HEK293 (cell line): ENCODE data around the gene DCDC1.
A peak's percentile ranks its signal among the peaks of the same experiment; 100 is the strongest.

Experiments used
- EGR2 ChIP-seq: fragments of 450-650 bp; formaldehyde crosslinking; IDR thresholded peaks from 2 replicates; pipeline ENCODE4 v1.5.1; 2016; ENCODE audit warnings: low read depth, missing biosample characterization, missing genetic modification characterization
- GFI1B ChIP-seq: fragments of 450-650 bp; formaldehyde crosslinking; IDR thresholded peaks from 2 replicates; pipeline ENCODE4 v1.5.1; 2016; ENCODE audit warnings: missing biosample characterization, missing genetic modification characterization
- MYNN ChIP-seq: fragments of 450-650 bp; formaldehyde crosslinking; IDR thresholded peaks from 2 replicates; pipeline ENCODE4 v1.5.1; 2016; ENCODE audit warnings: missing biosample characterization, missing genetic modification characterization, borderline replicate concordance
- PRDM1 ChIP-seq: fragments of 450-650 bp; formaldehyde crosslinking; IDR thresholded peaks from 2 replicates; pipeline ENCODE4; 2016; ENCODE audit warnings: missing biosample characterization, missing genetic modification characterization
- PRDM10 ChIP-seq: fragments of 450-650 bp; formaldehyde crosslinking; IDR thresholded peaks from 2 replicates; pipeline ENCODE4 v1.5.1; 2016; ENCODE audit warnings: missing biosample characterization, missing genetic modification characterization
- SCRT2 ChIP-seq: fragments of 450-650 bp; formaldehyde crosslinking; IDR thresholded peaks from 2 replicates; pipeline ENCODE4 v1.5.1; 2016; ENCODE audit warnings: missing biosample characterization, missing genetic modification characterization
- SP3 ChIP-seq: fragments of 450-650 bp; formaldehyde crosslinking; IDR thresholded peaks from 2 replicates; pipeline ENCODE4 v1.5.1; 2016; ENCODE audit warnings: missing biosample characterization, missing genetic modification characterization
- YY1 ChIP-seq: fragments of 450-650 bp; formaldehyde crosslinking; IDR thresholded peaks from 2 replicates; pipeline ENCODE4 v1.5.1; 2018; ENCODE audit warnings: missing biosample characterization, missing genetic modification characterization
- ZBTB1 ChIP-seq: fragments of 450-650 bp; formaldehyde crosslinking; IDR thresholded peaks from 2 replicates; pipeline ENCODE4 v1.5.1; 2016; ENCODE audit warnings: missing biosample characterization, missing genetic modification characterization
- ZBTB21 ChIP-seq: fragments of 450-650 bp; formaldehyde crosslinking; IDR thresholded peaks from 2 replicates; pipeline ENCODE4 v1.5.1; 2017; ENCODE audit warnings: missing biosample characterization, missing genetic modification characterization
- ZBTB49 ChIP-seq: fragments of 450-650 bp; formaldehyde crosslinking; IDR thresholded peaks from 2 replicates; pipeline ENCODE4 v1.5.1; 2016; ENCODE audit warnings: missing biosample characterization, missing genetic modification characterization, low read depth
- ZBTB6 ChIP-seq: fragments of 450-650 bp; formaldehyde crosslinking; IDR thresholded peaks from 2 replicates; pipeline ENCODE4 v1.5.1; 2017; ENCODE audit warnings: missing biosample characterization, missing genetic modification characterization
- ZNF112 ChIP-seq: fragments of 450-650 bp; formaldehyde crosslinking; IDR thresholded peaks from 2 replicates; pipeline ENCODE4 v1.5.0; 2017; ENCODE audit warnings: missing biosample characterization, missing genetic modification characterization
- ZNF133 ChIP-seq: fragments of 450-650 bp; formaldehyde crosslinking; IDR thresholded peaks from 2 replicates; pipeline ENCODE4 v1.5.1; 2016; ENCODE audit warnings: missing biosample characterization, missing genetic modification characterization
- ZNF175 ChIP-seq: fragments of 450-650 bp; formaldehyde crosslinking; IDR thresholded peaks from 2 replicates; pipeline ENCODE4 v1.5.1; 2016; ENCODE audit warnings: missing biosample characterization, missing genetic modification characterization
- ZNF223 ChIP-seq: fragments of 450-650 bp; formaldehyde crosslinking; IDR thresholded peaks from 2 replicates; pipeline ENCODE4 v1.5.1; 2016; ENCODE audit warnings: missing biosample characterization, missing genetic modification characterization
- ZNF274 ChIP-seq, 2 experiments: fragments of 200-500 bp in 1 of 2; fragments of 450-650 bp in 1 of 2; sonication (Bioruptor generic) in 1 of 2; formaldehyde crosslinking in 1 of 2; IDR thresholded peaks; 2 replicates each; pipeline versions ENCODE4 v1.5.1 to v1.6.1; 2014 to 2016; ENCODE audit warnings: borderline replicate concordance in 1 of 2, inconsistent platforms in 1 of 2, low read length in 1 of 2, missing biosample characterization in 1 of 2, missing genetic modification characterization in 1 of 2
- ZNF302 ChIP-seq: fragments of 450-650 bp; formaldehyde crosslinking; IDR thresholded peaks from 2 replicates; pipeline ENCODE4 v1.5.1; 2016; ENCODE audit warnings: missing biosample characterization, missing genetic modification characterization, low read depth
- ZNF426 ChIP-seq: fragments of 450-650 bp; formaldehyde crosslinking; IDR thresholded peaks from 2 replicates; pipeline ENCODE4 v1.5.1; 2017; ENCODE audit warnings: missing biosample characterization, missing genetic modification characterization, mild to moderate bottlenecking, inconsistent platforms, moderate library complexity
- ZNF548 ChIP-seq: fragments of 450-650 bp; formaldehyde crosslinking; IDR thresholded peaks from 2 replicates; pipeline ENCODE4 v1.5.1; 2016; ENCODE audit warnings: missing biosample characterization, missing genetic modification characterization
- ZNF626 ChIP-seq: fragments of 450-650 bp; sonication (Bioruptor Pico); formaldehyde crosslinking; IDR thresholded peaks from 2 replicates; pipeline ENCODE4 v1.5.1; 2018; ENCODE audit warnings: missing biosample characterization, missing genetic modification characterization, inconsistent platforms
- ZNF654 ChIP-seq: fragments of 450-650 bp; formaldehyde crosslinking; IDR thresholded peaks from 2 replicates; pipeline ENCODE4 v1.5.1; 2016; ENCODE audit warnings: low read depth, missing biosample characterization, missing genetic modification characterization
- ZNF777 ChIP-seq: fragments of 450-650 bp; formaldehyde crosslinking; IDR thresholded peaks from 2 replicates; pipeline ENCODE4 v1.5.1; 2017; ENCODE audit warnings: missing biosample characterization, missing genetic modification characterization, borderline replicate concordance
- ZNF837 ChIP-seq: fragments of 450-650 bp; formaldehyde crosslinking; IDR thresholded peaks from 2 replicates; pipeline ENCODE4 v1.5.1; 2016; ENCODE audit warnings: missing biosample characterization, missing genetic modification characterization
- ZSCAN30 ChIP-seq: fragments of 450-650 bp; IDR thresholded peaks from 2 replicates; pipeline ENCODE4 v1.5.1; 2018; ENCODE audit warnings: missing biosample characterization, mild to moderate bottlenecking, missing genetic modification characterization, moderate library complexity
- TF ChIP-seq, protein P1 (sequence below): fragments of 450-650 bp; formaldehyde crosslinking; IDR thresholded peaks from 2 replicates; pipeline ENCODE4 v1.5.1; 2016; ENCODE audit warnings: missing biosample characterization, missing genetic modification characterization
- TF ChIP-seq, protein P2 (sequence below): fragments of 450-650 bp; formaldehyde crosslinking; IDR thresholded peaks from 2 replicates; pipeline ENCODE4 v1.5.1; 2016; ENCODE audit warnings: missing biosample characterization, missing genetic modification characterization

DCDC1 gene

GRCh38 chr11:31369348-31370329 is at the start of gene DCDC1, which contains the start of gene DNAJC24 (continued):
- TF ChIP-seq ZSCAN30 (0 out of 2 replicates have a peak, but pooled peaks have one; percentile 35), SCRT2 (tag by site-specific recombination) (no peak), ZNF626 (no peak), ZNF548 (no peak), ZNF302 (no peak), ZBTB21 (tag by site-specific recombination) (no peak), ZNF654 (no peak), ZBTB6 (no peak), ZNF175 (tag by site-specific recombination) (no peak), PRDM1 (tag by site-specific recombination) (no peak), ZBTB1 (no peak), ZBTB49 (no peak), MYNN (peak; percentile 23; the same call in 1 of the 2 replicates), ZNF112 (tag by site-specific recombination) (no peak), ZNF777 (tag by site-specific recombination) (0 out of 2 replicates have a peak, but pooled peaks have one; percentile 36), ZNF837 (tag by site-specific recombination) (no peak), GFI1B (tag by site-specific recombination) (no peak), YY1 (tag by site-specific recombination) (0 out of 2 replicates have a peak, but pooled peaks have one; percentile 18), PRDM10 (tag by site-specific recombination) (peak; percentile 64), EGR2 (tag by site-specific recombination) (0 out of 2 replicates have a peak, but pooled peaks have one; percentile 18), ZNF133 (tag by site-specific recombination) (no peak), ZNF274 (IDR thresholded peaks at IDR 0.05; ENCODE audit: low read length) (no peak), ZNF274 (tag by site-specific recombination; IDR thresholded peaks at IDR 0.05; ENCODE audit: borderline replicate concordance) (no peak), ZNF426 (tag by site-specific recombination) (no peak), SP3 (tag by site-specific recombination) (peak; percentile 52), ZNF223 (tag by site-specific recombination) (no peak)
- TF ChIP-seq, protein P1, sequence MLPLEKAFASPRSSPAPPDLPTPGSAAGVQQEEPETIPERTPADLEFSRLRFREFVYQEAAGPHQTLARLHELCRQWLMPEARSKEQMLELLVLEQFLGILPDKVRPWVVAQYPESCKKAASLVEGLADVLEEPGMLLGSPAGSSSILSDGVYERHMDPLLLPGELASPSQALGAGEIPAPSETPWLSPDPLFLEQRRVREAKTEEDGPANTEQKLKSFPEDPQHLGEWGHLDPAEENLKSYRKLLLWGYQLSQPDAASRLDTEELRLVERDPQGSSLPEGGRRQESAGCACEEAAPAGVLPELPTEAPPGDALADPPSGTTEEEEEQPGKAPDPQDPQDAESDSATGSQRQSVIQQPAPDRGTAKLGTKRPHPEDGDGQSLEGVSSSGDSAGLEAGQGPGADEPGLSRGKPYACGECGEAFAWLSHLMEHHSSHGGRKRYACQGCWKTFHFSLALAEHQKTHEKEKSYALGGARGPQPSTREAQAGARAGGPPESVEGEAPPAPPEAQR (tag by site-specific recombination): no peak
- TF ChIP-seq, protein P2, sequence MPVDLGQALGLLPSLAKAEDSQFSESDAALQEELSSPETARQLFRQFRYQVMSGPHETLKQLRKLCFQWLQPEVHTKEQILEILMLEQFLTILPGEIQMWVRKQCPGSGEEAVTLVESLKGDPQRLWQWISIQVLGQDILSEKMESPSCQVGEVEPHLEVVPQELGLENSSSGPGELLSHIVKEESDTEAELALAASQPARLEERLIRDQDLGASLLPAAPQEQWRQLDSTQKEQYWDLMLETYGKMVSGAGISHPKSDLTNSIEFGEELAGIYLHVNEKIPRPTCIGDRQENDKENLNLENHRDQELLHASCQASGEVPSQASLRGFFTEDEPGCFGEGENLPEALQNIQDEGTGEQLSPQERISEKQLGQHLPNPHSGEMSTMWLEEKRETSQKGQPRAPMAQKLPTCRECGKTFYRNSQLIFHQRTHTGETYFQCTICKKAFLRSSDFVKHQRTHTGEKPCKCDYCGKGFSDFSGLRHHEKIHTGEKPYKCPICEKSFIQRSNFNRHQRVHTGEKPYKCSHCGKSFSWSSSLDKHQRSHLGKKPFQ (tag by site-specific recombination): no peak
